A673 (cell line): ENCODE data around the gene DAPK1. TPM values are rescaled to one million over a fixed set of nuclear protein-coding genes. Genes with fewer than 3 reads are reported as not detected.

Experiments used
- BruUV-seq: library from RNA; stranded (reverse); fragments of 400-500 nt; replicated peaks from 2 replicates; lab custom pipeline; 2021; lab: Mats Ljungman, UMichigan
- CTCF ChIA-PET: fragments of 300-600 bp; sonication (Branson Sonifier 250); formaldehyde crosslinking; loops from one replicate; lab custom pipeline; 2022; ENCODE audit warnings: antibody characterized with exemption; lab: Charles Lee
- POLR2A ChIA-PET: fragments of 300-600 bp; sonication (Branson Sonifier 250); formaldehyde crosslinking; loops from one replicate; lab custom pipeline; 2022; ENCODE audit warnings: antibody characterized with exemption; ENCODE audit not compliant: low non-redundant PET; lab: Charles Lee
- DNase-seq: peaks from one replicate; pipeline ENCODE4 v3.0.0-alpha.2; 2015; ENCODE audit warnings: low spot score
- H3K27ac ChIP-seq: fragments of 200-600 bp; sonication (generic); 2 replicates; pipeline ENCODE4 v1.5.1; 2016; ENCODE audit warnings: mixed run types, low read depth, mild to moderate bottlenecking, mixed read lengths, antibody characterized with exemption, low read length; ENCODE audit not compliant: poor library complexity, severe bottlenecking
- H3K27me3 ChIP-seq: fragments of 200-600 bp; sonication (generic); replicated peaks from 2 replicates; pipeline ENCODE4 v1.6.1; 2017; ENCODE audit warnings: mixed run types, low read depth, mild to moderate bottlenecking, mixed read lengths, antibody characterized with exemption, low read length; ENCODE audit not compliant: insufficient read depth, poor library complexity
- H3K36me3 ChIP-seq: fragments of 200-600 bp; sonication (generic); 2 replicates; pipeline ENCODE4 v1.6.1; 2016; ENCODE audit warnings: mixed run types, mild to moderate bottlenecking, mixed read lengths, antibody characterized with exemption, low read length; ENCODE audit not compliant: insufficient read depth, poor library complexity, severe bottlenecking
- H3K4me1 ChIP-seq: fragments of 200-600 bp; sonication (generic); 2 replicates; pipeline ENCODE4 v1.6.1; 2017; ENCODE audit warnings: mixed run types, mild to moderate bottlenecking, mixed read lengths, antibody characterized with exemption, low read length; ENCODE audit not compliant: insufficient read depth, poor library complexity, severe bottlenecking
- H3K4me3 ChIP-seq: fragments of 200-600 bp; sonication (generic); 2 replicates; pipeline ENCODE4 v1.5.1; 2016; ENCODE audit warnings: low read depth, mixed run types, mild to moderate bottlenecking, mixed read lengths, low read length; ENCODE audit not compliant: poor library complexity, severe bottlenecking
- H3K9me3 ChIP-seq: fragments of 200-600 bp; sonication (generic); 2 replicates; pipeline ENCODE4 v1.6.1; 2016; ENCODE audit warnings: mixed run types, low read depth, mild to moderate bottlenecking, mixed read lengths, antibody characterized with exemption, low read length; ENCODE audit not compliant: poor library complexity, severe bottlenecking
- EZH2 ChIP-seq: fragments of 200-600 bp; sonication (generic); IDR thresholded peaks from 2 replicates; pipeline ENCODE4 v1.6.1; 2017; ENCODE audit warnings: borderline replicate concordance, low read depth, mild to moderate bottlenecking, mixed read lengths, antibody characterized with exemption, low read length; ENCODE audit not compliant: poor library complexity, severe bottlenecking
- intact Hi-C: fragments of 100-400 bp; cut with micrococcal nuclease; formaldehyde crosslinking; loops from one replicate; pipeline ENCODE4 v1.10.0; 2022; ENCODE audit not compliant: unreplicated experiment
- total RNA-seq: library from RNA; stranded (reverse); gene quantifications from 2 replicates; pipeline ENCODE4 v1.2.3, GENCODE V29; 2021
- TF ChIP-seq, protein P1 (sequence below): fragments of 300-800, 200-600 bp; sonication (generic); conservative IDR thresholded peaks from 2 replicates; pipeline ENCODE4 v1.5.1; 2017; ENCODE audit warnings: low read depth, mild to moderate bottlenecking, antibody characterized with exemption, low read length, moderate library complexity, mixed read lengths

DAPK1 gene
- total RNA-seq, 1 experiment from 2014 or later = 380 TPM

DNA sequence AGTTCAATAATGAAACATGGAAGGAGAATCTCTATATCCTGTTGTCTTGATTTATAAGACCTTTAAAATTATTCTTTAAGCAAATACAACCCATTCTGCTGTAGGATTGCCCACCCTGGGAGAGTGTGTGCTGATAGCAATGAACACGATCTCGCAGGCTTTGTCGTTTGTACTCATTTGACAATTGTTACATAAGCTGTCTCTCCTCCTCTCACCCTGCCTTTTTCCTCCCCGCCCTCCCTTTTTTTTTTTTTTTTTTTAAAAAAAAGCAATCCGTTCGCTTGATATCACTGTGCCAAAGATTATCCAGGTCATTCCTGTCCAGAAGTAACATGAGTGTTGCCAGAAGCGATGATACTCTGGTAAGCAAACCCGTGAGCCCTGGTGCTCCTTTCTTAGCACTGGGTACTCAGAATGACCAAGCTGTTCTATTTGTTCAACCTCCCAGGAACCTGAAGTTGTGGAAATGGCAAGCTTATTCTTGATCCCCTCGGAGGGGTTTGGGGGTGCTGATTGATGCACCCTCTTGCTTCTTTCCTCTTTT lies 145.5 kb downstream of the DAPK1 start:
- TF ChIP-seq EZH2 = no peak
- TF ChIP-seq, protein P1, sequence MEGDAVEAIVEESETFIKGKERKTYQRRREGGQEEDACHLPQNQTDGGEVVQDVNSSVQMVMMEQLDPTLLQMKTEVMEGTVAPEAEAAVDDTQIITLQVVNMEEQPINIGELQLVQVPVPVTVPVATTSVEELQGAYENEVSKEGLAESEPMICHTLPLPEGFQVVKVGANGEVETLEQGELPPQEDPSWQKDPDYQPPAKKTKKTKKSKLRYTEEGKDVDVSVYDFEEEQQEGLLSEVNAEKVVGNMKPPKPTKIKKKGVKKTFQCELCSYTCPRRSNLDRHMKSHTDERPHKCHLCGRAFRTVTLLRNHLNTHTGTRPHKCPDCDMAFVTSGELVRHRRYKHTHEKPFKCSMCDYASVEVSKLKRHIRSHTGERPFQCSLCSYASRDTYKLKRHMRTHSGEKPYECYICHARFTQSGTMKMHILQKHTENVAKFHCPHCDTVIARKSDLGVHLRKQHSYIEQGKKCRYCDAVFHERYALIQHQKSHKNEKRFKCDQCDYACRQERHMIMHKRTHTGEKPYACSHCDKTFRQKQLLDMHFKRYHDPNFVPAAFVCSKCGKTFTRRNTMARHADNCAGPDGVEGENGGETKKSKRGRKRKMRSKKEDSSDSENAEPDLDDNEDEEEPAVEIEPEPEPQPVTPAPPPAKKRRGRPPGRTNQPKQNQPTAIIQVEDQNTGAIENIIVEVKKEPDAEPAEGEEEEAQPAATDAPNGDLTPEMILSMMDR = no peak
- H3K36me3 ChIP-seq = peaks cover 100% of the 10 kb centered on the region
- CTCF ChIA-PET = no interaction called here
- intact Hi-C loops = no loop called here
- H3K4me3 ChIP-seq = no peak overlapping the region
- H3K27me3 ChIP-seq = no peaks in the 10 kb centered on the region
- H3K9me3 ChIP-seq = no peaks in the 10 kb centered on the region
- POLR2A ChIA-PET = no interaction called here
- H3K27ac ChIP-seq = peak overlapping the region; percentile 53
- BruUV-seq = no TSS peak
- no peak for DNase-seq
- peaks cover 42% of the 10 kb centered on the region for H3K4me1 ChIP-seq

GRCh38 chr9:87643778-87644570 lies 146.3 kb downstream of the DAPK1 start:
- BruUV-seq = no TSS peak
- H3K4me1 ChIP-seq = peaks cover 36% of the 10 kb centered on the region
- no peak overlapping the region for H3K4me3 ChIP-seq
- TF ChIP-seq, protein P1 = no peak
- TF ChIP-seq EZH2 = no peak
- intact Hi-C loops = no loop called here
- ChIA-PET CTCF (no interaction called here), POLR2A (no interaction called here)
- H3K27ac ChIP-seq = peak overlapping the region; percentile 53
- peaks cover 100% of the 10 kb centered on the region for H3K36me3 ChIP-seq
- no peak for DNase-seq
- no peaks in the 10 kb centered on the region for H3K9me3 ChIP-seq
- no peaks in the 10 kb centered on the region for H3K27me3 ChIP-seq

DNA sequence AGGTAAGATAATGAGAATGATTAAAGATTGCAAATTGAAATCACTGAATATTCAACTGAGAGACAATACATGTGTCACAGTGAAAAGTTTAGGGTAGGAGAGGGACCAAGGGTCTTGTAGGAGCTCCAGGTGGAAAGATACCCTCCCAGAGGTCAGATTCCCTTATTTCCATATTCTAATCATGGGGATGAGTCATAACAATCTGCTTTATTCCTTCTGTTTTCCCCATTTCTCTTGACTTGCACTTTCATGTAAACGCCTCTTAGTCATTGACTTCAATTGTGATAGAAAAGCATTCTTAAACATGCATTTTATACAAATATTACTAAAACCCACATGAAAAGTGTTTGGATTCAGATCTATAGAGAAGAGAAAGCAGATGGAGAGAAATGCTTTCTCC lies 147.0 kb downstream of the DAPK1 start:
- no TSS peak for BruUV-seq
- intact Hi-C loops = no loop called here
- POLR2A ChIA-PET = no interaction called here

More for the DNA sequence above, 147.0 kb downstream of the DAPK1 start:
- Histone ChIP-seq H3K27me3 (no peaks in the 10 kb centered on the region), H3K4me3 (no peak overlapping the region), H3K4me1 (peaks cover 32% of the 10 kb centered on the region), H3K27ac (peak overlapping the region; percentile 53), H3K36me3 (peaks cover 100% of the 10 kb centered on the region), H3K9me3 (no peaks in the 10 kb centered on the region)
- TF ChIP-seq, protein P1 = no peak
- TF ChIP-seq EZH2 = no peak
- CTCF ChIA-PET = no interaction called here
- no peak for DNase-seq
